ENCODE results near the gene CRISPLD2.

The CRISPLD2 gene

DNA sequence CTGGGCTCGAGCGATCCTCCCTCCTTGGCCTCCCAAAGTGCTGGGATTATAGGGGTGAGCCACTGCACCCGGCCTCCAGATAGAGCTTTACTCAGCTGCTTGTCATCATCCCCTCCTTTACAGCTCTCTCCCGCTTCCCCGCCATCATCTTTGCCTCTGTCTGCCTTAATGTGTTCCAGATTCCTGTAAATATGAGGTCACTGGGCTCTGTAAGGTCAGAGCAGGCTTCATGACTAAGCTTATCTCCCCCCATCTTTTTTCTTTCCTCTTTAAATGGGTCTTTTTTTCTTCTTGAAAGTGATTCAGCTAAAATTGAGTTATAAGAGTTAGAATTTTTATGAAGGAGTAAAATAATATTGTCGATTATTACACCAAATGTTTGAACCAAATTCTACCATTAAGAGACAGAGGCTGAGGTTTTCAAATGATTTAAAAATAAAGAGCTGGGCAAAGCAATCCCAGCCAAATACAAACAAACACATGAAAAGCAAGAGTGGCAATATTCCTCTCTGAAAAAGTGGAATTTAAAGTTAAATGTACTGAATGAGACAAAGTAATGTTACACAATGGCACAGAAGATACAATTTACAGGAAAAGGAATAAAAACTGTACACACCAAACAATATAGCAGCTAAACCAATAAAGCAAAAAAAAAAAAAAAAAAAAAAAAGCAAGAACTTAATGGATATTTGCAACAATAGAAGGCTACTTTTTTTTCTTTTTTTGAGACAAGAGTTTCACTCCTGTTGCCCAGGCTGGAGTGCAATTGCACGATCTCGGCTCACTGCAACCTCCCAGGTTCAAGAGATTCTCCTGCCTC is 62.1 kb downstream of the CRISPLD2 start:
- no peak for DNase-seq (ENCODE audit: low read depth in 3 of 3, low spot score in 1 of 3)

DNA sequence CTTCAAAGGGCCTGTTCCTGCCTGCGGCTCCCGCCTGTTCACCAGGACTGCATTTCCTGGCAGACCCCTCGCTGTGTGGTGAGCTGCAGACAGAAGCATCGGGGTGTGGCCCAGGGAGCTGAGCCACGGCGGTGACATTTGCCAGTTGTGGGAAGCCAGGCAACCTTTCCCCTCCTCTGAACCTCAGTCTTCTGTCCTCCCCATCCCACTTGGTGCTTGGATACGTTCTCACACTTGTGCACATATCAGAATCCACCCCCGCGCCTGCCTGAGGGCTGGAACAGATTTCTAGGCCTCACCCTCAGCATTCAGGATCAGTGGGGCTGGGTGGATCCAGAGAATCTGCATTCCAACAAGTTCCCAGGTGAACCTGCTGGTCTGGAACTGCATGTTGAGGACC is 63.5 kb downstream of the CRISPLD2 start:
- DNase-seq (ENCODE audit: low read depth in 3 of 3, low spot score in 1 of 3) = no peak

DNA sequence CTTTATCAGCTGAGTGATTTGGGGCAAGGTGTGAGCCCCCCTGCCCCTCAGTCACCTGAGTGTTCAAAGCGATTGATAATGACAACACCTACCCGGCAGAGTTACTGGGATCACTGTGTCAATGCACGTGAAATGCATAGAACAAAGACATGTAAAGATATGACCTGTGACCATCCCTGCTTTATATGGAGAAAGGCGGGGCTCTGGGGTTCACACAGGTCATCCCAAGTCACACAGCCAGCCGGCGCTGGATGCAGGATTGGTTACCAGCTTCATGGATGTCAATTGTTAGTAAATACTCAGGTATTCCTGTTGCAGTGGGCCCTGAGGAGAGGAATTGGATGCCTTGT is 64.4 kb downstream of the CRISPLD2 start:
- DNase-seq (ENCODE audit: low read depth in 3 of 3, low spot score in 1 of 3) = no peak

GRCh38 chr16:84884596-84885341 is 65.0 kb downstream of the CRISPLD2 start:
- no peak for DNase-seq (ENCODE audit: low read depth in 3 of 3, low spot score in 1 of 3)

GRCh38 chr16:84885342-84885910 is 65.6 kb downstream of the CRISPLD2 start:
- no peak for DNase-seq (ENCODE audit: low read depth in 3 of 3, low spot score in 1 of 3)

GRCh38 chr16:84886497-84887090 is 66.8 kb downstream of the CRISPLD2 start:
- no peak for DNase-seq (ENCODE audit: low read depth in 3 of 3, low spot score in 1 of 3)

GRCh38 chr16:84887207-84887606 is 67.4 kb downstream of the CRISPLD2 start:
- DNase-seq (ENCODE audit: low read depth in 3 of 3, low spot score in 1 of 3) = no peak

GRCh38 chr16:84888450-84888849 is 68.7 kb downstream of the CRISPLD2 start:
- no peak for DNase-seq (ENCODE audit: low read depth in 3 of 3, low spot score in 1 of 3)

DNA sequence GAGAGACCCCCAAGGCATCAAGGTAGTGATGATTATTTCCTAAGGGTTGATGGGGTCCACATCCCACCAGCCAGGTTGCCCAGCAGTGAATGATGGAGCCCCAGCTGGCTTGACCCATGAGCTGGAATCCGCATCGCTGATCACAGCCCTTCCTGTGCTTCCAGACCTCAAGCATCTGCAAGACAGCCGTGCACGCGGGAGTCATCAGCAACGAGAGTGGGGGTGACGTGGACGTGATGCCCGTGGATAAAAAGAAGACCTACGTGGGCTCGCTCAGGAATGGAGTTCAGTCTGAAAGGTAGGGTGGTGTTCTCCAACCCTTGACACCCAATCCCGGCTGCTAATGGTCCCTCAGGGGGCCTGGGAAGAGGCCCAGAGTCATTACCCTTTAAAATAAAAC is 69.3 kb downstream of the CRISPLD2 start:
- DNase-seq (ENCODE audit: low read depth in 3 of 3, low spot score in 1 of 3) = no peak

GRCh38 chr16:84890427-84890826 is 70.6 kb downstream of the CRISPLD2 start:
- DNase-seq (ENCODE audit: low read depth in 3 of 3, low spot score in 1 of 3) = no peak

DNA sequence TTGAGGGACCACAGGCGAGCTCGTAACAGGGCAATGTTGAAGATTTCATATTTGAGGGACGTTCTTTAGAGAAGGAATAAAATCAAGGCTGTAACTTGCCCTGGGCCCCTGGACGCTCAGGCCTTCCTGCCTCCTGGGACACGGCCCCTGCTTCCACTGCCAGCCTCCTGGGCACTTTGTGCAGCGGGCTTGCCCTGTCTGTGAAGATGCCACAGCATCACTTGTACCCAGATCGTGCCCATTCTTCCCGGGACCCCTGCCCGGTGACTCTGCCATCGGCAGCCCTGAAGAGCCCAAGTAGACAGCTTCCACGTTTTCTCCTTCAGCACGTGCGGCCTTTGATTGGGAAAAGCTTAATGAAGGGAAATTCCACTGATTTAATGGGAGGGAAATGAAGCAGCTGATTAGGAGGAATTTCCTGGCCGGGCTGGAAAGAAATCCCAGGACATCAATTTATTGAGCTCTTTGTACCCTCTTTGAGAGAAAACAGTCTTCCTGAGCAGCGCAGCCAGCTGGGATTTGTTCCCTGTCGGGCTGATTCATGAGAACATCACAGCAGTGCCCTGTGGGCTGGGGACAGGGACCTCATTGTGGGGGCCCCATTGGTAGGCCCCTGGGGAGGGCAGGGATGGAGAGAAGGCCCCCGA is 71.5 kb downstream of the CRISPLD2 start:
- DNase-seq (ENCODE audit: low read depth in 3 of 3, low spot score in 1 of 3) = no peak

GRCh38 chr16:84892097-84892496 is 72.3 kb downstream of the CRISPLD2 start:
- no peak for DNase-seq (ENCODE audit: low read depth in 3 of 3, low spot score in 1 of 3)

GRCh38 chr16:84893467-84893848 is 73.7 kb downstream of the CRISPLD2 start:
- no peak for DNase-seq (ENCODE audit: low read depth in 3 of 3, low spot score in 1 of 3)

DNA sequence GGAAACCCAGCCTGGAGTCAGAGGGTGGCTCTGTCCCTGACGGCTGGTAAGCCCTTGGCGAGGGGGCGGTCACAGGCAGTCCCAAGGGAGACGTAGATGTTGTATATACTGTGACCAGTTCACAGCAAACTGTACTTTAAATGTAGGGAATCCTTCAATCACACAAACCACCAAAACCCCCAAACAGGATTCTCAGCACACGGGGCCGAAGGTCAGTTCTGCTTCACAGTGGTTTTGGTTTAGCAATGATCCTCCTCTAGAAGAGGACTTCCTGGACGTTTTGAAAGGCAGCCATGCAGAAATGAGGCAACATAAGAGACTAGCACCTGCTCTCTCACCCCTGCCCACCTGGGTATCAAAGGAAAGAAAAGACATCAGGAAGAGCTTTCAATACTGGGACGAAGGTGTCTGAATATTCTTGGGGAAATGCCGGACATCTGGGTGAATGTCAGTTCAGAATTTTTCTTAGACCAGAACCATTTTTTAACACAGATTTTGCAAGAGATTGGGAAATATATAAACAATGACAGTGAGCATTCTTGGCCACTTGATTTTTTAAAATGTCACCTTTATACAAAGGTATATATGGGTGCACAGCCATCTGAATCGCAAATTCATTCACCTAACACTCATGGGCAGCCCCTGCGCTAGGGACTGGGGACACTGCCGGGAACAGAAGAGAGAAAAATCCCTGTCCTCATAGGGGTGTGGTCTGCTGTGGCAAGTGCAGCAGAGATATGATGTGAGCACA is 74.2 kb downstream of the CRISPLD2 start:
- no peak for DNase-seq (ENCODE audit: low read depth in 3 of 3, low spot score in 1 of 3)

GRCh38 chr16:84895016-84895415 is 75.2 kb downstream of the CRISPLD2 start:
- DNase-seq (ENCODE audit: low read depth in 3 of 3, low spot score in 1 of 3) = no peak

- no peak for DNase-seq (ENCODE audit: low read depth in 3 of 3, low spot score in 1 of 3)
These were observed 77.1 kb downstream of the CRISPLD2 start for GRCh38 chr16:84896847-84897246.

DNA sequence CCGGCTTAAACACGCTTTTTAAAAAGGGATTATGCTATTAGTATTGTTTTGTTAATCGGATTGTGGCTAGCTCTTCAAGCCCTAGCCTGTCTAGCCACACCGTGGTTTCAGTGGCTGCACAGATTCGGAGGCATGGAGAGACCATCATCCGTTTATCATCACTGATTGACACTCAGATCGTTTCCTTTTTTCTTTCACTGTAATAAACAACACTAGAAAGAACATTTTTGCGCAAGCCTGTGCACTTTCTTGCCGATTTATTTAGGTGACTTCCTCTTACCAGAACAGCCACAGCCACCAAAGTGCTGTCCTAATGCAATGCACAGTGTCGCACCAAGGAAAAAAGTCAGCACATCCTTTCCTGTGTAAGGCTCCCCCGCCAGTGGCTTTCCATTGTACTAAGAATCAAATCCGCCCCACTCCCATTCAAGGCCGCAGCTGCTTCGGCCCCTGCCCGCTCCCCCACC is 78.2 kb downstream of the CRISPLD2 start:
- no peak for DNase-seq (ENCODE audit: low read depth in 3 of 3, low spot score in 1 of 3)

- no peak for DNase-seq (ENCODE audit: low read depth in 3 of 3, low spot score in 1 of 3)
These were observed 78.7 kb downstream of the CRISPLD2 start for GRCh38 chr16:84898447-84898846.

- DNase-seq (ENCODE audit: low read depth in 3 of 3, low spot score in 1 of 3) = no peak
These were observed 79.6 kb downstream of the CRISPLD2 start for GRCh38 chr16:84899414-84899813.

DNA sequence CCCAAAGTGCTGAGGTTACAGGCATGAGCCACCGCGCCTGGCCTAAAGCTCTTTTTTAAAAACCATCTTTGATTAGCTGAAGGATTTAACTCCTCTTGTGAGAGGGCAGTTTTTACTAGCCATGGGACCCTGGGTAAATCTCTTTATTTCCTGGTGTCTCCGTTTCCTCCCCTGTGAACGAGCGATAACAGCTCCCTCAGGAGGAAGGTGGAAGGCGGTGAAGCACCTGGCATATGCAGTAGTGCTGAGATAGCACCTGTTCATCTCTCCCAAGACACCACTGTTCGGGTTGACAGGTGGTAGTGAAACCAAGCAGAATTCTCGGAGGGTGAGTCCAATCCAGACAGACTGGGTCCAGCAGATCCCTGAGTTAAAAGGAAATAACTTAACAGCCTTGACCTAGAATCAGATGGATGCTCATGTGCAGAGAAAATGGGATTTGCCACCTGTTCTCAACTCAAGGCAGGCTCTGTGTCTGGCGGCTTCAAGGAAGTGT is 86.2 kb downstream of the CRISPLD2 start:
- no peak for DNase-seq (ENCODE audit: low read depth in 3 of 3, low spot score in 1 of 3)

Measured in stimulated activated CD4-positive, alpha-beta T cell treated with anti-CD3 and anti-CD28 coated beads, TNF-alpha, amount 100 ng/mL, for 1 hour (primary cell).